Mucosa of descending colon (tissue), 3 donors: ENCODE data around the gene LRBA. TPM values are rescaled to one million over a fixed set of nuclear protein-coding genes. Genes with fewer than 3 reads are reported as not detected.
"Not testable (repeated sequence)": the region's sequence is repeated elsewhere in the genome, so short reads cannot be mapped to it uniquely, and the experiment has no call there.

Experiments used
- ATAC-seq: fragments of 200-7000 bp; cut with Tn5 transposase; one replicate; pipeline ENCODE4 v1.9.1; 2020; ENCODE audit warnings: mild to moderate bottlenecking, moderate library complexity
- DNase-seq, 3 donors: peaks; one replicate each; pipeline ENCODE4 v3.0.0-alpha.2; 2020
- H3K36me3 ChIP-seq: fragments of 200-600 bp; one replicate; pipeline ENCODE4 v1.8.0; 2021; ENCODE audit warnings: low read depth, mild to moderate bottlenecking
- H3K4me1 ChIP-seq: fragments of 200-600 bp; one replicate; pipeline ENCODE4 v1.8.0; 2021; ENCODE audit warnings: low read depth, mild to moderate bottlenecking
- H3K4me3 ChIP-seq: fragments of 200-600 bp; one replicate; pipeline ENCODE4 v1.8.0; 2021; ENCODE audit warnings: mild to moderate bottlenecking
- H3K9me3 ChIP-seq: fragments of 200-600 bp; one replicate; pipeline ENCODE4 v1.8.0; 2021; ENCODE audit warnings: mild to moderate bottlenecking
- CTCF ChIP-seq: fragments of 200-600 bp; IDR thresholded peaks from one replicate; pipeline ENCODE4 v1.8.0; 2022; ENCODE audit warnings: antibody characterized with exemption, mild to moderate bottlenecking
- intact Hi-C, 2 donors: fragments of 100-400 bp; cut with DNase I in 1 of 2; cut with micrococcal nuclease in 1 of 2; formaldehyde crosslinking; loops; one replicate each; pipeline versions ENCODE4 v1.11.0 to v1.11.1; 2022; cut with DNase I, micrococcal nuclease
- total RNA-seq, 3 donors: library from RNA; stranded (reverse); fragmentation: NEBNext Ultra II Directional in 2 of 3; extraction: Animal tissue kit (Norgen Biotek cat#: 25700) in 2 of 3; gene quantifications; one replicate each; pipeline versions ENCODE4 v1.2.1 to v1.2.4, GENCODE V29; 2021 to 2023
- donor health status: DM: no; HTN: no; CAD: no; lungs with moderate emphysema.
- donor health status: DM: no; HTN: no; CAD: no.
- donor health status: DM: no; HTN: yes; CAD: no.

LRBA gene
- total RNA-seq, 3 donors from 2014 or later: 69.8 to 98.4 (median 76.2) TPM

GRCh38 chr4:150390531-150390910, 624.6 kb downstream of the LRBA start:
- Histone ChIP-seq H3K4me1 (no peaks in the 10 kb centered on the region), H3K9me3 (peaks cover 3% of the 10 kb centered on the region), H3K4me3 (no peak overlapping the region), H3K36me3 (no peaks in the 10 kb centered on the region)
- no peak for ATAC-seq
- intact Hi-C loops: no loop called here
- DNase-seq: no peak
- TF ChIP-seq CTCF: no peak

- TF ChIP-seq CTCF: no peak
- DNase-seq: no peak
- Histone ChIP-seq H3K9me3 (peaks cover 3% of the 10 kb centered on the region), H3K4me1 (no peaks in the 10 kb centered on the region), H3K36me3 (no peaks in the 10 kb centered on the region), H3K4me3 (no peak overlapping the region)
- intact Hi-C loops: no loop called here
- ATAC-seq: no peak
Observed at GRCh38 chr4:150389896-150390530, 625.1 kb downstream of the LRBA start.

GRCh38 chr4:150387981-150388380, 627.1 kb downstream of the LRBA start:
- Histone ChIP-seq H3K4me1 (no peaks in the 10 kb centered on the region), H3K9me3 (no peaks in the 10 kb centered on the region), H3K36me3 (no peaks in the 10 kb centered on the region), H3K4me3 (no peak overlapping the region)
- no peak for TF ChIP-seq CTCF
- ATAC-seq (peak; percentile 68), DNase-seq (peak in 1 of 3 donors; percentile 45)
- intact Hi-C loops: no loop called here

- H3K4me3 ChIP-seq, intact Hi-C loops, DNase-seq, ATAC-seq, H3K36me3 ChIP-seq, H3K9me3 ChIP-seq, H3K4me1 ChIP-seq: not testable (repeated sequence)
Observed at GRCh38 chr4:150386415-150386814, 628.7 kb downstream of the LRBA start.

GRCh38 chr4:150385606-150386005, 629.5 kb downstream of the LRBA start:
- no peak overlapping the region for H3K4me3 ChIP-seq
- peak; percentile 38 for ATAC-seq
- H3K9me3 ChIP-seq: no peaks in the 10 kb centered on the region
- H3K36me3 ChIP-seq: no peaks in the 10 kb centered on the region
- intact Hi-C loops: no loop called here
- TF ChIP-seq CTCF: no peak
- DNase-seq: peak in 1 of 3 donors; percentile 9
- no peaks in the 10 kb centered on the region for H3K4me1 ChIP-seq

- Histone ChIP-seq H3K9me3 (no peaks in the 10 kb centered on the region), H3K4me1 (no peaks in the 10 kb centered on the region), H3K36me3 (no peaks in the 10 kb centered on the region), H3K4me3 (no peak overlapping the region)
- no peak for DNase-seq
- ATAC-seq: no peak
- intact Hi-C loops: no loop called here
- TF ChIP-seq CTCF: no peak
Observed at GRCh38 chr4:150384249-150384648, 630.8 kb downstream of the LRBA start.
